Mesenchymal stem cell (in vitro differentiated cells and primary cell): ENCODE data around the gene FGGY.

Experiments
- DNase-seq: peaks from one replicate; pipeline ENCODE4 v3.0.0-alpha.2; 2013
- H2AFZ ChIP-seq: one replicate; pipeline ENCODE4 v1.6.1; 2013; ENCODE audit warnings: low read depth, mild to moderate bottlenecking, control low read depth, inconsistent platforms, low read length, moderate library complexity
- H2AK5ac ChIP-seq: 2 replicates; pipeline ENCODE4 v1.6.1; 2013; ENCODE audit warnings: low read length, moderate library complexity, mild to moderate bottlenecking, inconsistent platforms; ENCODE audit not compliant: severe bottlenecking
- H2BK120ac ChIP-seq: one replicate; pipeline ENCODE4 v1.6.1; 2013; ENCODE audit warnings: low read depth, mild to moderate bottlenecking, inconsistent platforms, low read length, moderate library complexity
- H2BK12ac ChIP-seq, 2 experiments: one replicate each; pipeline ENCODE4 v1.6.1; 2013; ENCODE audit warnings: inconsistent platforms in 2 of 2, low read length in 2 of 2, mild to moderate bottlenecking in 2 of 2, moderate library complexity in 2 of 2, control low read depth in 1 of 2
- H2BK15ac ChIP-seq: one replicate; pipeline ENCODE4 v1.6.1; 2013; ENCODE audit warnings: mild to moderate bottlenecking, low read depth, inconsistent platforms; ENCODE audit not compliant: poor library complexity, severe bottlenecking
- H2BK5ac ChIP-seq: 2 replicates; pipeline ENCODE4 v1.6.1; 2013; ENCODE audit warnings: low read depth, mild to moderate bottlenecking, low read length, control low read depth, inconsistent platforms; ENCODE audit not compliant: poor library complexity, severe bottlenecking
- H3K14ac ChIP-seq, 2 experiments: one replicate each; pipeline ENCODE4 v1.6.1; 2013; ENCODE audit warnings: inconsistent platforms in 2 of 2, low read length in 2 of 2, control low read depth in 1 of 2, mild to moderate bottlenecking in 1 of 2, moderate library complexity in 1 of 2
- H3K18ac ChIP-seq, 2 experiments: one replicate each; pipeline ENCODE4 v1.6.1; 2013; ENCODE audit warnings: inconsistent platforms in 2 of 2, low read length in 2 of 2, control low read depth in 1 of 2, low read depth in 1 of 2, mild to moderate bottlenecking in 1 of 2
- H3K23ac ChIP-seq, 2 experiments: one replicate each; pipeline ENCODE4 v1.6.1; 2013; ENCODE audit warnings: inconsistent platforms in 2 of 2, low read length in 2 of 2, mild to moderate bottlenecking in 2 of 2, moderate library complexity in 2 of 2, control low read depth in 1 of 2
- H3K27ac ChIP-seq: 2 replicates; pipeline ENCODE4 v1.5.1; 2013; ENCODE audit warnings: mild to moderate bottlenecking, moderate library complexity, low read length, control low read depth, inconsistent platforms; ENCODE audit not compliant: poor library complexity, severe bottlenecking
- H3K27me3 ChIP-seq, 2 experiments: 2 replicates each; pipeline versions ENCODE4 v1.6.1 to v1.7.0; 2013; ENCODE audit warnings: low read length in 2 of 2, mild to moderate bottlenecking in 2 of 2, moderate library complexity in 2 of 2, control low read depth in 1 of 2, inconsistent platforms in 1 of 2; ENCODE audit not compliant: control insufficient read depth in 1 of 2, insufficient read depth in 1 of 2
- H3K36me3 ChIP-seq, 2 experiments: 2 replicates each; pipeline versions ENCODE4 v1.6.1 to v1.7.0; 2013; ENCODE audit warnings: low read length in 2 of 2, control low read depth in 1 of 2, inconsistent platforms in 1 of 2, low read depth in 1 of 2, mild to moderate bottlenecking in 1 of 2; ENCODE audit not compliant: insufficient read depth in 2 of 2, control insufficient read depth in 1 of 2
- H3K4ac ChIP-seq, 2 experiments: one replicate each; pipeline ENCODE4 v1.6.1; 2013; ENCODE audit warnings: inconsistent platforms in 2 of 2, low read length in 2 of 2, mild to moderate bottlenecking in 2 of 2, moderate library complexity in 2 of 2, control low read depth in 1 of 2, low read depth in 1 of 2
- H3K4me1 ChIP-seq: 2 replicates; pipeline ENCODE4 v1.6.1; 2013; ENCODE audit warnings: low read depth, low read length, control low read depth; ENCODE audit not compliant: control insufficient read depth, insufficient read depth
- H3K4me2 ChIP-seq: 2 replicates; pipeline ENCODE4 v1.6.1; 2013; ENCODE audit warnings: low read length, mild to moderate bottlenecking, inconsistent platforms; ENCODE audit not compliant: poor library complexity, severe bottlenecking
- H3K4me3 ChIP-seq, 2 experiments: 2 replicates each; pipeline versions ENCODE4 v1.5.1 to v1.7.0; 2013; ENCODE audit warnings: low read length in 2 of 2, mild to moderate bottlenecking in 2 of 2, control low read depth in 1 of 2, low read depth in 1 of 2; ENCODE audit not compliant: insufficient read depth in 1 of 2
- H3K79me1 ChIP-seq: replicated peaks from 2 replicates; pipeline ENCODE4 v1.6.1; 2013; ENCODE audit warnings: mild to moderate bottlenecking, control low read depth, low read length, inconsistent platforms; ENCODE audit not compliant: poor library complexity, severe bottlenecking
- H3K9ac ChIP-seq: 2 replicates; pipeline ENCODE4 v1.7.0; 2013; ENCODE audit warnings: mild to moderate bottlenecking, low read length, moderate library complexity
- H3K9me3 ChIP-seq: 2 replicates; pipeline ENCODE4 v1.7.0; 2013; ENCODE audit warnings: mild to moderate bottlenecking, low read length; ENCODE audit not compliant: control insufficient read depth
- H4K8ac ChIP-seq: one replicate; pipeline ENCODE4 v1.6.1; 2013; ENCODE audit warnings: inconsistent platforms, mild to moderate bottlenecking, low read length, moderate library complexity
- H4K91ac ChIP-seq: one replicate; pipeline ENCODE4 v1.6.1; 2013; ENCODE audit warnings: mild to moderate bottlenecking, low read length, inconsistent platforms
- WGBS: methylation state at CpG from one replicate; pipeline ENCODE4 v1.1.7; 2013; ENCODE audit warnings: mixed read lengths; 5-methylcytosine and 5-hydroxymethylcytosine counted together

FGGY gene

DNA sequence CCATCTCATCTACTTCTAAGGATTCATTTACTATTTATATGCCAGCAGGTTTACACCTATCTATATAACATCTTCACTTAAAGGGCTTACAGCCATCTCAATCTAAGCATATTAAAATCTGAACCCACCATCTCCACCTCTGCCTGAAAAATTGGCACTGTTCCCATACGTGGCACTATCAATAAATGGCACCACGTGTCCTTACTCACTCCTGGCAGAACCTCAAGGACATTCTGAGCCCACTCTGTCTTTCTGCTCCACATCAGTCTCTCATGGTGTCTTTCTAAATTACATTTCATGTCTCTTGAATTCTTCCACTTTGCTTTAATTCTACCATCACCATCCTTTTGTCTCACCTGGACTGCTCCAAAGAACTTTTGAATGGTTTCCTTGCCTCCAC is 445.6 kb downstream of the FGGY start:
- H3K9ac ChIP-seq = no peak overlapping the region
- no peak overlapping the region for H2BK15ac ChIP-seq
- peaks cover 3% of the 10 kb centered on the region for H3K4me1 ChIP-seq
- H3K79me1 ChIP-seq = no peaks in the 10 kb centered on the region
- no peaks in the 10 kb centered on the region for H3K9me3 ChIP-seq
- H3K4me2 ChIP-seq = no peak overlapping the region
- H3K14ac ChIP-seq = no peak overlapping the region
- no peak overlapping the region for H4K8ac ChIP-seq
- no peak overlapping the region for H2AK5ac ChIP-seq
- DNase-seq = no peak
- H3K27me3 ChIP-seq = no peaks in the 10 kb centered on the region
- H3K18ac ChIP-seq = peak overlapping the region in 1 of 2 experiments; percentile 45
- H3K23ac ChIP-seq = no peak overlapping the region
- H3K36me3 ChIP-seq = no peaks in the 10 kb centered on the region
- no peak overlapping the region for H4K91ac ChIP-seq
- H2BK12ac ChIP-seq = peak overlapping the region in 1 of 2 experiments; percentile 79
- H3K4ac ChIP-seq = peak overlapping the region in 1 of 2 experiments; percentile 35
- WGBS = 93% methylated on average over 2 of the region's 2 CpGs
- no peak overlapping the region for H2AFZ ChIP-seq
- no peak overlapping the region for H3K27ac ChIP-seq
- no peak overlapping the region for H2BK5ac ChIP-seq
- no peak overlapping the region for H3K4me3 ChIP-seq
- peak overlapping the region; percentile 6 for H2BK120ac ChIP-seq

DNA sequence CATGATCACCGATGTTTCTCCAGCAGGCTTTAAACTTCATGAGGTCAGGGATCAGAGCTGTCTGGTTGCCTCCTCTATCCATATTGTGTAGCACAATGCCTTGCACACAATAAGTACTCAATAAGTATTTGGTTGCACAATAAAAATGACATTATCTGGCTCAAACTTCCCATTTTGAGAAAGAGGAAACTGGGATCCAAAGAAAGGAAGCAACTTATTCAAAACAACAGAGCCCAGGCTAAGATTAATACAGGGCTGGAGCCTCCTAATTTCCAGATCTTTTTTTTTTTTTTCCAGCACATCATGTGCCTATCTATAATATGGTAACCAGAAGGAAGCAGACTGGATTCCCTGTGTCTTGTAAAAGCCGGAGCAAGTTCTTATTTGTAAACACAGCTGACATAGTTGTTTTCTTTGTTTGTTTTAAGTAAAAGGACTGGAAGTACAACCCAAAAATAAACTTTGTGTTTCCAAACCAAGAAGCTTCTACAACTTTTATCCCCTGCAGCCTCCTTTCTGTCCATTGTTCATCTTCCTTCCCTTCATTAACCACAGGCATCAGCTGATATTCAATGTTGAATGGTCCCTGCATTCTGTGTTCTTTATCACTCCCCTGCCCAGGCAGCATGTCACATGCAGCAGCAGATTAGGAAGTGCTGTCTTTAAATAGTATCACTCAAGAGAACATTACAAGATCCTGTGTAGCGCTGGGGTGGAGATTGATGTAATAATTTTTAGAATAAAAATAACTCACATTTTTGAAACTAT is 446.6 kb downstream of the FGGY start:
- peak overlapping the region in 1 of 2 experiments; percentile 85 for H3K18ac ChIP-seq
- H3K36me3 ChIP-seq = no peaks in the 10 kb centered on the region
- peak overlapping the region; percentile 48 to 94 for H2BK12ac ChIP-seq
- H3K27ac ChIP-seq = no peak overlapping the region
- H3K4me3 ChIP-seq = no peak overlapping the region
- H3K9ac ChIP-seq = no peak overlapping the region
- no peaks in the 10 kb centered on the region for H3K79me1 ChIP-seq
- no peak overlapping the region for H2AFZ ChIP-seq
- no peak overlapping the region for H3K14ac ChIP-seq
- H2BK120ac ChIP-seq = no peak overlapping the region
- H3K27me3 ChIP-seq = no peaks in the 10 kb centered on the region
- no peak overlapping the region for H3K23ac ChIP-seq
- H3K4me1 ChIP-seq = peaks cover 3% of the 10 kb centered on the region
- H2BK15ac ChIP-seq = no peak overlapping the region
- H2AK5ac ChIP-seq = no peak overlapping the region
- peak overlapping the region in 1 of 2 experiments; percentile 47 for H3K4ac ChIP-seq
- H3K9me3 ChIP-seq = no peaks in the 10 kb centered on the region
- H4K8ac ChIP-seq = peak overlapping the region; percentile 88
- peak overlapping the region; percentile 83 for H4K91ac ChIP-seq
- H3K4me2 ChIP-seq = no peak overlapping the region
- 69% methylated on average over 1 of the region's 3 CpGs for WGBS
- peak; percentile 67 for DNase-seq
- H2BK5ac ChIP-seq = no peak overlapping the region

DNA sequence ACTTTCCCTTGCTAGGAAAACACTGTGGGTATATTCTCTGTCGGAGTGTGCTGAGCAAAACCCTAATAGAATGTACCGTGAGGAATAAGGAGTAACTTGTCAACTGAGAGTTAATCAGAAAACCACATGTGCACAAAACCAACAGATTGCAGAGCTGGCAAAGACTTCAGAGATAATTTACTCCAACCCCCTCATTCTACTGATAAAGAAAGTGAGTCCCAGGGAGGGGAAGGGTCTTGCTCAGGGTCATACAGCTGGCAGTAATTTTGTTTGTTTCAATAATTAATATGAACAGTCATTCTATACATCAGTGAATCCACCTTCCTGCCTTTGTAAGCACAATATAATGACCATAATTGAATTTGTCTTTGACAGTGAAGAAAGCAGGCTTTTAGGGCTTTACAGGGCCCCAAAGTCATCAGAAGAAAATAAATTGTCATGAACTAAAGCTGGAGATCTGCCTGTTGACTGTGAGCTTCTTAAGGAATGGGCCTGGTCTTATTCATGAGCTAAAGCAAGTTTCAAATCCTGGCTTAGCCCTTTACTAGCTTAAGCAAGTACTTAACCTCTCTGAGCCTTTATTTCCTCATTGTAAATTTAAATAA is 450.6 kb downstream of the FGGY start:
- H3K23ac ChIP-seq = no peak overlapping the region
- H3K9me3 ChIP-seq = no peaks in the 10 kb centered on the region
- no peaks in the 10 kb centered on the region for H3K79me1 ChIP-seq
- H3K9ac ChIP-seq = no peak overlapping the region
- H2AK5ac ChIP-seq = no peak overlapping the region
- no peak overlapping the region for H3K14ac ChIP-seq
- H3K36me3 ChIP-seq = no peaks in the 10 kb centered on the region
- no peak overlapping the region for H3K4me3 ChIP-seq
- H4K91ac ChIP-seq = no peak overlapping the region
- H3K4me2 ChIP-seq = no peak overlapping the region
- DNase-seq = no peak
- H2BK15ac ChIP-seq = no peak overlapping the region
- H3K18ac ChIP-seq = no peak overlapping the region
- H2BK12ac ChIP-seq = peak overlapping the region in 1 of 2 experiments; percentile 79
- H3K4me1 ChIP-seq = peaks cover 1% of the 10 kb centered on the region
- H3K27me3 ChIP-seq = no peaks in the 10 kb centered on the region
- no peak overlapping the region for H3K27ac ChIP-seq
- H2BK120ac ChIP-seq = peak overlapping the region; percentile 11
- no peak overlapping the region for H4K8ac ChIP-seq
- 100% methylated on average over 1 of the region's 2 CpGs for WGBS
- peak overlapping the region in 1 of 2 experiments; percentile 38 for H3K4ac ChIP-seq
- H2AFZ ChIP-seq = no peak overlapping the region
- no peak overlapping the region for H2BK5ac ChIP-seq

DNA sequence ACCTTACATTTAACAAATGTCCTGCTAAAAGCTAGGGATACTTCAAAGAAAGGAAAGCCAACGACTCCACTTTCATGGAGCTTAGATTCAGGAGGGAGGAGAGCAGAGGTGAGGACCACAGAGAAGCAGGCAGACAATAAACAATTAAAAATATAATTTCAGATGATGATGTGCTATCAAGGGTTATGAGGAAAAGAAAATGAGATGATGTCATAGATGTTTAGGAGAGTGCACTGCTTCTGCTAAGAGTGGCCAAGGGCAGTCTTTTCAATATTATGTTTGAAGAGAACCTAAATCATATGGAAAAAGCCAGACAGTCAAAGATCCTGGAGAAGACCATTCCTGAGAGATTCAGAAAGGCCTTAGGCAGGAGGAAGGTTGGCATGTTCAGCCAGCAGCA is 451.2 kb downstream of the FGGY start:
- H3K9me3 ChIP-seq = no peaks in the 10 kb centered on the region
- peak overlapping the region; percentile 75 to 95 for H2BK12ac ChIP-seq
- H4K91ac ChIP-seq = peak overlapping the region; percentile 23
- no peak overlapping the region for H2BK120ac ChIP-seq
- no peak overlapping the region for H3K4me3 ChIP-seq
- H3K79me1 ChIP-seq = no peaks in the 10 kb centered on the region
- H3K4me1 ChIP-seq = peaks cover 1% of the 10 kb centered on the region
- H2BK15ac ChIP-seq = no peak overlapping the region
- no peaks in the 10 kb centered on the region for H3K27me3 ChIP-seq
- no peak overlapping the region for H2AFZ ChIP-seq
- 63% methylated on average over 1 of the region's 1 CpG for WGBS
- no peak overlapping the region for H3K4me2 ChIP-seq
- no peak overlapping the region for H3K14ac ChIP-seq
- H2BK5ac ChIP-seq = no peak overlapping the region
- no peak overlapping the region for H3K9ac ChIP-seq
- H3K23ac ChIP-seq = no peak overlapping the region
- H3K4ac ChIP-seq = no peak overlapping the region
- DNase-seq = no peak
- no peaks in the 10 kb centered on the region for H3K36me3 ChIP-seq
- no peak overlapping the region for H2AK5ac ChIP-seq
- no peak overlapping the region for H4K8ac ChIP-seq
- no peak overlapping the region for H3K27ac ChIP-seq
- H3K18ac ChIP-seq = peak overlapping the region; percentile 52 to 88
